ENCODE measurements around the gene CARMIL1.
"Not testable (repeated sequence)": the region's sequence is repeated elsewhere in the genome, so short reads cannot be mapped to it uniquely, and the experiment has no call there.

CARMIL1 gene

DNA sequence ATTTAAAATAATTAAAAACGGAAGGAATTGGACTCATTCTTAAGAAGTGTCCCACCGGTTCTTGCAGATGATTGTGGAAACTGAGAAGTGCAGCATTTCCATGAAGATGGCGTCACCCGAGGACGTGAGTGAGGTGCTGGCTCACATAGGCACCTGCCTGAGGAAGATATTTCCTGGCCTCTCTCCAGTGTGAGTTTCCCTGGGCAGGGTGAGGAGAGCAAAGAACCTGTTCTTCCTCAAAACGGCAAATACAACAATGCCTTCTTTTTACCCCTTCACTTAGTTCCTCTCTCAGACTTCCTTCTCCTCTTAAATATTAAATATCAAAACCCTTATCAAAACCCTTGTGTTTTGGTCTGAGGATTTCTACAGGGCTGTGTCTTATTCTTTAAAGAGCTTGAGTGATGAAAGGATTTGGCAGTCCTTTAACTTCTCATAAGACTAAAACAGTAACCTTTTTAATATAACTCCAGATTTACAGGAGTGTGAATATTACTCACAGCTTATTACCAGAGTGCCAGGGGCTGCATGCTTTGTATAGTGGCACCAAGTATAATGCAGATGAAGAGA, 156.3 kb downstream of the CARMIL1 start:
- no peak for DNase-seq (ENCODE audit: low read depth in 2 of 3, low spot score in 2 of 3)

DNA sequence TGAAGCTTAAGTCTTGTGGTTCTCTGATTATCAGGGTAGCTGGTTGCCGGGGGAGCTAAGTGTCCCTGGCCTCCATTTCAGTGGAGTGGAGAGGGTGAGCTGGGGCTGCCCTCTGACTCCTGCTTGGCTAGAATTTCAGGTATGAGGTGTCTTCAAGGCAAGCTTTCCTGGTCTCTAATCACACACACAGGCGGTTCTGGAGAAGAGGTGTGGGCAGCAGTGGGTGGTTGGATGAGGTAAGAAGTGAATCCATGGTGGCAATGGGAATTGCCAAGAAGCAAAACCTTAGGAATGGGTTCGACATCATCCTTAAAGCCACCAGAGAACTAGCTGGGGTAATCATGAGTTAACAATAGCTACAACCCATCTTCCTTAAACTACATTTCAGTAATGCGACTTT, 157.6 kb downstream of the CARMIL1 start:
- DNase-seq (ENCODE audit: low read depth in 2 of 3, low spot score in 2 of 3) = no peak

DNA sequence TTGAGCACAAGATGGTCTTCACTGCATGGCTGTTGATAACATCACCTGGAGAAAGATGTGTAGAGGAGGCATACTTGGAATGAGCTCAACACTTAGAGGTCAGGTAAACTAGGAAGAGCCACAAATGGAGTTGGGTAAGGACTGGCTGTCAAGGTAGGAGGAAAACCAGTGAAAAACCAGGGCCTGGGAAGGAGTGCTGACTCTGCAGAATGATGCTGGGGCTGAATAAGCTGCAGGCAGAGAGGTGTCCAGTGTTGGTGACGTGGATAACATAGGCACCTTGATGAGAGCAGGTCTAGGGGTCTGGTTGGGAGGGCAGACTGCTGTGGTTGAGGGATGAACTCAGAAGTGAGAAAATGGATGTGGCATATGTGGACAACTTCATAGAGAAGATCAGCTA, 160.2 kb downstream of the CARMIL1 start:
- no peak for DNase-seq (ENCODE audit: low read depth in 2 of 3, low spot score in 2 of 3)

DNA sequence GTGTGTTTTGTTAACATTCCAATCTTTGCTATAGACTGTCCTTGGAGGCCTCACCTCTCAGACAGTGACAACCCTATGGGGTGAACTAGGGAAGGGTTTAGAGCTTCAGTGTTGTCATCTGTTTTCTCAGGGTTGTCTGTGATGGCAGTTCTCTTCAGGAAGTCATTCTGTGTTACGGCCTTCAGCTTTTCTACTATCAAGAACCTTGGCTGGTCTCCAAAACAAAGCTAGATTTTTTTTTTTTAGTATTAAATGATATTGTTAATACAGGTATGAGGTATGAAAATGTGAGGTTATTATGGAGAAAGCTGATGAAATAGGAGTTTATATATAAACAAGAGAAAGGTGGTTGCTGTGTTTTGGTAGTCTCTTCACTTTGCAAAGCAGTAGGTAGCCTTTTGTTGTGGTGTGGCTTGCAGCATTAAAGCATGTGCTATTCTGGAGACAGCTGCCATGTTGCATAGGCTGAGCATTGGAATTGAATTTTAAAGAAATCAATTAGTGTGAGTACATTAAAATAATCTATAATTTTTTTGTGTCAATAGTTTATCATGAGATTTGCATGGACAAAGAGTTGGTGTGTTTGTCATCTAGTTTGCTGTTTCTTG, 162.6 kb downstream of the CARMIL1 start:
- no peak for DNase-seq (ENCODE audit: low read depth in 2 of 3, low spot score in 2 of 3)

DNA sequence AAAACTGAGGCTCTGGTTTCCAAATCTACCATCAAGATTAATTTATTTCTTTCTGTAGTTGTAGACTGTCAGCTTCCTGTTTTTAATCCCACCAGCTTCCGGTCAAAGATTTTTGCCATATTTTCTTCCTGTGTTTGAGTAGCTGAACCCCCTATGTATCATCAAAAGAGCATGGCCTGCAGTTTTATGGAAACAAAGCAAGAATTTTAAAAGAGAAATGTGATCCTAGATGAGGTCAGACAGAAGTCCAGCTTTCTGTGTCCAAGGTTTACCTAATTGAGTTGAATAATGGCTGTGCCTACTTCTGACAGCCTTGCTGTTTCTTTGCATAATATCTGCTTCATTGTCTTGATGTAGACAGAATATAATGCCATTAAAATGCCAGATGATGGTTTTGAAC, 163.7 kb downstream of the CARMIL1 start:
- DNase-seq (ENCODE audit: low read depth in 2 of 3, low spot score in 2 of 3) = no peak

DNA sequence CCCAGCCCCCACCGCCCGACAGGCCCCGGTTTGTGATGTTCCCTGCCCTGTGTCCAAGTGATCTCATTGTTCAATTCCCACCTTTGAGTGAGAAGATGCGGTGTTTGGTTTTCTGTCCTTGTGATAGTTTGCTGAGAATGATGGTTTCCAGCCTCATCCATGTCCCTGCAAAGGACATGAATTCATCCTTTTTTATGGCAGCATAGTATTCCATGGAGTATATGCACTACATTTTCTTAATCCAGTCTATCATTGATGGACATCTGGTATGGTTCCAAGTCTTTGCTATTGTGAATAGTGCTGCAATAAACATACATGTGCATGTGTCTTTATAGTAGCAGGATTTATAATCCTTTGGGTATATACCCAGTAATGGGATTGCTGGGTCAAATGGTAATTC, 165.3 kb downstream of the CARMIL1 start:
- DNase-seq (ENCODE audit: low read depth in 2 of 3, low spot score in 2 of 3) = not testable (repeated sequence)

DNA sequence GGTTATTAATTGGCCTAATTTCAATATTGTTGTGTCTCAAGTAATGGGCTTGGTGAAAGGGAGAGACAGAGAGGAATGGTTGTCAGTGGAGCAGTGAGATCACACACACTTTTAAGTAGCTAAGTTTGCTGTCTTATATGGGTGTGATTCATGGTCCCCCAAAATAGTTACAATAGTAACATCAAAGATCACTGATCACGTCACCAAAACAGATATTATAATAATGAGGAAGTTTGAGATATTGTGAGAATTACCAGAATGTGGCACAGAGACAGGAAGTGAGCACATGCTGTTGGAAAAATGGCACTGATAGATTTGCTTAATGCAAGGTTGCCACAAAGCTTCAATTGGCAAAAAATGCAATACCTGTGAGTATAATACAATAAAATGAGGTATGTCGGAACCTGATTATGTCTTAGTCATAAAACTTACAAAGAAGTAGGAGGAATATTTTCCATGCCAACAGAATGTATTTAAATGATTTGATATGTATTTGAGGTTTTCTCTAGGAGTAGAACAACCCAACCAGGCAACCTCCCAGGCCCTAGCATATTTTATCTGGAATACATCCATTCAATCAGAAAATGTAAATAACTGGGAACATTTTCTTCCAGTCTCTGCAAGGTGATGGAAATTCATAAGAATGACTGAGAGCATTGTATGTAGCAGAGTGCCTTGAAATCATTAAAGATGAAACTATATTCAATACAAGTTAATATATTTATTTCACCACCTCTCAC, 167.8 kb downstream of the CARMIL1 start:
- DNase-seq (ENCODE audit: low read depth in 2 of 3, low spot score in 2 of 3) = no peak

DNA sequence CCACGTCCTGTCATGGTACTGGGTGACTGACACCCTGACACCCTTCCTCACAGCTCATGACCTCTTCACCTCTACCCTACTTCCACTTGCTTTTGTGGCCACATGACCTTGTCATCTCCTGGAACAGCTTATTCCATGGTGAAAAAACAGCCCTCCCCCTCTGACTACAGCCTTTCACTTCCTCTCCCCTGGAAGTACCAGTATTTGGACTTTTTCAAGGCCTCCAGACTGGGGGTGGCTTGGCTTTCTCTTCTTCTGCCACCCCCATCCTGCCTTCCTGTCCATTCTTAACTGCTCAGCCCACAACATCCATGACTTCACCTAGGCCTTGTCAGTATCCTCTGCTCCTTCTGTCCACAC, 168.4 kb downstream of the CARMIL1 start:
- no peak for DNase-seq (ENCODE audit: low read depth in 2 of 3, low spot score in 2 of 3)

DNA sequence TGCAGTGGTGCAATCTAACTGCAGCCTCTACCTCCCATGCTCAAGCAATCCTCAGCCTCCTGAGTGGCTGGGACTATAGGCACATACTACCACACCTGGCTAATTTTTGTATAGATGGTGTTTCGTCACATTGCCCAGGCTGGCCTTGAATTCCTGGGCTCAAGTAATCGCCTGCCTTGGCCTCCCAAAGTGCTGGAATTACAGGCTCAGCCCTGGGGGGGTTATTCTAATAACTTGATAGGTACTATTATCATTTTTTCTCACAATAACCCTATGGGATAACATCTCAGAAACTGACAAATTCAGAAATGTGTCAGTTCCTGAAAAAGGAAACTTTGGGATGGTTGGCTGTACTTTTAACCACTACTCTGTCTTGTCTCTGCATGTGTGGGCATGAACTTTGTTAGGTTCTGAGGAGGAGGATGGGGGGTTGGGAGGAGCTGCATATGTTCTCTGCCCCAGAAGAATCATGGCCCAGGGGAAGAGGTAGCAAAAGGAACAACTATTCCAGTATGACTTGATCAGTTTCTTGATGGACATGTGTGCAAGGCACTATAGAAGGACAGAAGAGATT, 169.9 kb downstream of the CARMIL1 start:
- DNase-seq (ENCODE audit: low read depth in 2 of 3, low spot score in 2 of 3) = no peak

DNA sequence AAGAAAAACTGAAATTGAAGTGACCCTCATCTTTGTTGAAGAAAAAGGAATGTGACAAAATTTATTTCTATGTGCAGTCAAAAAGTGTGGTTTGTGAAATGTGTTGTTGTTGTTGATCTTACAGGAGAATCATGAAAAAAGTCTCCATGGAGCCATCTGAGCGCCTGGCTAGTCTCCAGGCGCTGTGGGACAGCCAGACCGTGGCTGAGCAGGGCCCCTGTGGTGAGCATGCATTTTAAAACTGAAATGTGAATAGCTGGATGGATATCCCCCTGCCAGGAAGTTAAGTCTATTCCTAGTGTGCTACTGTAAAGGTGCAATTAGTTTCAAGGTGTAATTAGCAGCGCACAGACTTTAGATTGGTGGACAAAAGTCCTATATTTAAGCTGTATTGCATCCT, 170.6 kb downstream of the CARMIL1 start:
- DNase-seq (ENCODE audit: low read depth in 2 of 3, low spot score in 2 of 3) = no peak

DNA sequence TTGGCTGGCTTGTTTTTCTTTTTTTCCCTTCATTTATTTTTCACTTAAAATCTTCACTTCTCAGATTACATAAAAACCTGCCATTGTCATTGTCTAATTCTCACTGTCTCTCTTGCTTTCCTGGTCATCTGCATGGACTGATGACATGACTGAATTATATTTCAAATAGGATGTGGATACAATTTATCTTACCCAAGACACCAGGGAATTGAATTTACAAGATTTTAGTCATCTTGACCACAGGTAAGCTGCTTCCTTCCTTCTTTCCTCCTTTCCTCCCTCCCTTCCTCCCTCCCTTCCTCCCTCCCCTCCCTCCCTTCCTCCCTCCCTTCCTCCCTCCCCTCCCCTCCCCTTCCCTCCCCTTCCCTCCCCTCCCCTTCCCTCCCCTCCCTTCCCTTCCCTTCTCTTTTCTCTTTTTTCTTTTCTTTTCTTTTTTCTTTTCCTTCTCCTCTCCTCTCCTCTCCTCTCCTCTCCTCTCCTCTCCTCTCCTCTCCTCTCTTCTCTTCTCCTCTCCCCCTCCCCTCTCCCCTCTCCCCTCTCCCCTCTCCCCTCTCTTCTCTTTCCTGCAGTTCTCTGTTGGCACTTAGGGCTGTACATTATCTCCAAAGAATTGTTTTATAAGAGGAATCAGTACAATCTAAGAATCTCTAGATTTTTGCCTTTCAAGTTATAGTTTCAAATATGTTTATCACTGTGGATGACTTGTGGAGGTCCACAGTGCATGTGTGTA, 171.5 kb downstream of the CARMIL1 start:
- DNase-seq (ENCODE audit: low read depth in 2 of 3, low spot score in 2 of 3) = no peak

DNA sequence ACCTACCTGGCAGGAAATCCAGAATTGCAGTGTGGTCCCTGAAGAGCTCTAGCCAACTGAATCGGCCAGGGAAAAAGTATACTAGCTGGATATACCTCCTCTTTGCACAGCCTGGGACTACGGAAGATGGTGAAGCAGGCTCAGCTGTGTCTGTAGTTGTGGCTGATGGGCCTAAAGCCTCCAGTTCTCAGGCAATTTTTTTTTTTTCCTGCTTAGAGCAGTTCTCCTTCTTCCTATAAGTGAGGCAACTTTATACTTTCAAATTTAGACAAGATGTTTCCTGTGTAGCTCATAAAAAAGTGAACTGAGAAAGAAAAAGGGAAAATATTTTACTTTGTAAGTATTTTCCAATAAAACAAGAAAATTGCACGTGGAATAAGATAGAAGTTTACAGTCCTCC, 172.9 kb downstream of the CARMIL1 start:
- DNase-seq (ENCODE audit: low read depth in 2 of 3, low spot score in 2 of 3) = no peak

DNA sequence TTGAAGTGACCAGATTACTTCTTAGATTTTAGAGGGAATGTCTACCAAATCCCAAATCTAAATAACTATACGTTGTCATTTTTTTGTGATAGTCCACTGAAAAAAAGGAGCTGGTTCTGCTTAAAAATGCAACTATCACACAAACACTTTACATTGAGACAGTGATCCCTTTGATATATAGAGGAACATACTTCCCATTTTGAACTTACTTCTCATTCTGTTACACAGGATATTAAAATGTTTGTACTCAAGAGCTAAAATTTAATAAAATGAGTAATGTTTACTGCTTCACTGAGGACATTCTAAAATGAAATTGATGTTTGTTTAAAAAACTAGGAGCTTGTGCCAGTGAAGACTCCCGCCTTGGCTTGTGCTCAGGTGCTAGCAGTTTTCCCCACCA, 174.1 kb downstream of the CARMIL1 start:
- DNase-seq (ENCODE audit: low read depth in 2 of 3, low spot score in 2 of 3) = no peak

DNA sequence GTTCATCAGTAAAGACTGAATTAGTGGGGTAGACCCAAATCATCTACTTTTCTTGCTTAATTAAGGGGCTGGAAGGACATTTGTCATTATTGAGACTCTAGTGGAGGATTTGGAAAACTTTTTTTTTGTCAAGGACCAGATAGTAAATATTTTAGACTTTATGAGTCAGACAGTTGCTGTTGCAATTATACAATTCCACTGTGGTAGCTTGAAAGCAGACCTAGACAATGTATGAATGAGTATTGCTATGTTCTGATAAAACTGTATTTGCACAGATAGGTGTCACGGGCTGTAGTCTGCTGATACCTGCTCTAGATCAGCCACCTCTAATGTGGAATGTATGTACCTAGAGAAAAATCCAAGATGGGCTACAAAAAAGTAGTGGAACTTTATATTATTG, 175.0 kb downstream of the CARMIL1 start:
- DNase-seq (ENCODE audit: low read depth in 2 of 3, low spot score in 2 of 3) = no peak

DNA sequence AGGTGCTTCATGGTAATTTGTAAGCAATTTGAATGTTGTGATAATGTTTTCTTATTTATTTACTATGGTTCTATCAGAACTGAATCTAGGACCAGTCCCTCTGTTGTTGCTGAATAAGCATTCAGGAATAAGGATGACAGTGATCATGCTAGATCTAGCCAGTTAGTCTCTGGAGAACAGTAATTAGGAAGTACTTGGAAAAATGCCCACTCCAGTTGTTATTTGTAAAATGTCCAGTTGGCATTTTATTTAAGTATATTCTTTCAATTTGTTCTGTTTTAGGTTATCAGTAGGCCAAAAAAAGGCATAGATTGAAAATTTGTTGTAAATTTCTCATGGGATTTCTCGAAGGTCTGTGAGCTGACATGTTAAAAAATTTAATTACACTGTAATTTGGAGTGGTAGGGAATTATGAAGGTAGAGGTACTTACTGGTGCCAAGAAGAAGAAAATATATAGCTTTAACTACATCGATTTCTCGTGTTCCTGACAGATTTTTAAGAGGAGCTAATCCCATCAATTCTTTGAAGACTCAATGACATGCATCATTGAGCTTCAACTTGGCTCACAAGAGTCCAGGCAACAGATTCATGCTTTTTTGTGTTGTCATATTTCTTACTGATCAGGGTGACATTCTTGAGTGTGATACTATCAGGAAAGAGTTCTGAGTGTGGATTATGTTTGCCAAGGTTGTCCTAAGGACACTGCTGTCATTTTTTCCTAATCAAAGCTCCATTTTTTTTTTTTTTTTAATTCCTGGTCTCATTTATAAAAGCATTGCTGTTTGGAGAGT, 177.3 kb downstream of the CARMIL1 start:
- DNase-seq (ENCODE audit: low read depth in 2 of 3, low spot score in 2 of 3) = no peak

DNA sequence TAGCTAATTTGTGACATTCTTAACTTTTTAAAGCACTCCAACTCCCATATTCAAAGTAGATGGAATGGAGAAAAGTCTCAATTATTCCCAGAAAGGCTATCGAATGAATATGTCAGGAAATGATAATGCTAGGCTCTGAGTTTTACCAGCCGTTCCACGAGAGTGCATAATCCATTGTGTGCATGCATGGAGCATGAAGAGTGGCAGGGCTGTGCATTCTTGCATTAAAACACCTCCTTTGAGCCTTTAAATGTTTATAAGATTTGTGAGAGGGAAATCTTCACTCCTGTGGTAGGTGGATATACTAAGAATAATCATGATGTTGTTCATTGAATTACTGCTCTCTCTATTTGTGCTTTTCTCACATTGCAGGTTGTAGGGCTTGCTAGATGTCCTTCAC, 178.3 kb downstream of the CARMIL1 start:
- DNase-seq (ENCODE audit: low read depth in 2 of 3, low spot score in 2 of 3) = no peak

DNA sequence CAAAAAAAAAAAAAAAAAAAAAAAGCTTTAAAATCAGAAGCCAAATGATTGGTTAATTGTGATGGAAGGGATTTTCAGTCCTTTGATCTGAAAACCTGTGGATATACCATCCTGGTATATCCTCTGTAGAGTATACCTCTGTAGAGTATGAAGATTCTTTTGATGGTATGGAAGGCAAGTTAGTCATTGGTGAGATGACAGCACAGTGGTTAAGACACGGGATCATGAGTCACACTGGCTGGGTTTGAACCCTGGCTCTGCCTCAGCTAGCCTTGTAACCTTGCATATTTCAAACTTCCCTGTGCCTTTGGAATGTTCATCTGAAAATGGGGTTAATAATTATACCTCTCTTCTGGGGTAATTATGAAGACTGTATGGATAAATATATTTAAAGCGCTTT, 179.3 kb downstream of the CARMIL1 start:
- DNase-seq (ENCODE audit: low read depth in 2 of 3, low spot score in 2 of 3) = no peak

DNA sequence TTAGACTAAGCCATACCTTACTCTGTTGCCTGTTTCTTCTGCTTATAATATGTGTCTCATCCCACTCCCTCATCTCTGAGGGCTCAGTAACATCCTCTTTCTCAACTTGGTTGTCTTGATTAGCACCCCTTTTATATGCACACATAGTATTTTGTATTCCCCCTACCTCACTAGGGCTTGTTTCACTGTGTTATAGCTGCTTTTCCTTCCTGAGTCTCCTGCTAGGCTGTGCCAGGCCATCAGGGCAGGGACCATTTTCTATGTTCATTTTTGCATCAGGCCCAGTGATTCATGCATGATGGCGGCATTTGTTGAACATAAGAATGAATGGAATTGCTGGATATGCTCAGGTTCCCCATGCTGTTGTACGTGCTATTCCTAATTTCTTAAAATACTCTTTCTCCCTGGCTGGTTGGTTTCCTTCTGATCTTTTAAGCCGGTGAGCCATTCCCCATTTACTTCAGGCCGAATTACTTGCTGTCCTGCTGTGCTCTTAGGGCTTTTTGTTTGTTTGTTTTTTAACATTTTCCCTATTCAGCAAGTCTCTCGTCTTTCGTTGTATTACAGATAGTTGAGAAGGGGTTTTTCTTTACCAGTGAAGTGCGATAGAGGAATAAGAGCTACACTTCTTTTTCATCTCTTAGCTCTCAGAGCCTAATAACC, 183.2 kb downstream of the CARMIL1 start:
- DNase-seq (ENCODE audit: low read depth in 2 of 3, low spot score in 2 of 3) = no peak

DNA sequence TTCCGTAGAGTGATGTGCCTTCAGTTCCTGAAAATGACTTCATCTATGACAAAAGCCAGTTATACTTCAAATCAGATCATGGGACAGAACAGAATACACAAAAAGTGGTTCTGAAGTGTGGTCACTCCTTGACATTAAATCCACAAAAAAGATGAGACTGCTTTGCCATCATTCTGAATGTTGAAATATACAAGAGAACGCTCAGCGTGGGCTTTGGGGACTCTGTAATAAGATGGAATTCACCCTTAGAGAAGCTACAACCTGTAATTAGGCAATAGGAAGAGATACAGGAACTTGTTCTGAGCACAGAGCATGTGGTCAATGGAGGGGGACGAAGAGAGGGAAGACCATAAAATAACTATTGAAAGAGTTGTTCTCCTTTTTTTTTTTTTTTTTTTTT, 184.3 kb downstream of the CARMIL1 start:
- DNase-seq (ENCODE audit: low read depth in 2 of 3, low spot score in 2 of 3) = no peak

DNA sequence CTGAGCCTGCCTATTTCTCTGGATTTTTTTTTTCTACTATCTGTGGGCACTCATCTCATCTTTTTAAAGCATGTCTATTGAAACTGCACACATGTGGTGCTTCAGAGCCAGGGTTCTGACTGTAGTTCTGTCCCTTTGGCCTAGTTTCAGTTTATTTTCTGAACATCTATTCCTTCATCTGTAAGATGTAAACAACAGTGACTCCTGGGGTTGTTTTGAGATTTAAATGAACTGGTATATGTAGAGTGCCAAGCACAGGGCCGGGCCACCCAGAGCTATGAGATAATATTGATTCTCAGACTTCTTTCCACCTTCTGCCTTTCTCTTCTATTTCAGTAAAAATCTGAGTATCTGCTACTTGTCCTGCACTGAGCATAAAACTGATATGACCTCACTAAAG, 185.1 kb downstream of the CARMIL1 start:
- no peak for DNase-seq (ENCODE audit: low read depth in 2 of 3, low spot score in 2 of 3)

DNA sequence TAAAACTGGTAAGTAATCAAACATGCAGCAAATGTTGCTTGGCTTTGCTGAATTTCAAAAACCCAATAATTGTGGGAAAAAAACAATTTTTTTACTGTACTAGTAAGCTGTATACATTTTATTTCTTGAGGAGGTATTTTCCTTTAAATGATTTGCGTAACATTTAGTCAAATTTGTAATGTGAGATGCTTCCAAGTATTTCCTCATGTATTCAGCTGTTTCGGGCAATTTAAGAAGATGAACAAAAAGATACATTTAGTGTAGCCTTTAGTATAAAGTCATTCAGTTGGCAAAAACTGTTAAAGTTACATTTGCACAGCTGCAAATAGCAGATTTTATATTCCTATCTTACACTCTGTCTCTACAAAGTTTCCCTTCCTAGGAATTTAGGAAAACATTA, 186.8 kb downstream of the CARMIL1 start:
- no peak for DNase-seq (ENCODE audit: low read depth in 2 of 3, low spot score in 2 of 3)

Data from activated CD8-positive, alpha-beta memory T cell treated with anti-CD3 and anti-CD28 coated beads for 48 hours (primary cell).